ENCODE data around the gene ZNF629.
"Not testable (repeated sequence)": the region's sequence is repeated elsewhere in the genome, so short reads cannot be mapped to it uniquely, and the experiment has no call there.

Gene ZNF629

DNA sequence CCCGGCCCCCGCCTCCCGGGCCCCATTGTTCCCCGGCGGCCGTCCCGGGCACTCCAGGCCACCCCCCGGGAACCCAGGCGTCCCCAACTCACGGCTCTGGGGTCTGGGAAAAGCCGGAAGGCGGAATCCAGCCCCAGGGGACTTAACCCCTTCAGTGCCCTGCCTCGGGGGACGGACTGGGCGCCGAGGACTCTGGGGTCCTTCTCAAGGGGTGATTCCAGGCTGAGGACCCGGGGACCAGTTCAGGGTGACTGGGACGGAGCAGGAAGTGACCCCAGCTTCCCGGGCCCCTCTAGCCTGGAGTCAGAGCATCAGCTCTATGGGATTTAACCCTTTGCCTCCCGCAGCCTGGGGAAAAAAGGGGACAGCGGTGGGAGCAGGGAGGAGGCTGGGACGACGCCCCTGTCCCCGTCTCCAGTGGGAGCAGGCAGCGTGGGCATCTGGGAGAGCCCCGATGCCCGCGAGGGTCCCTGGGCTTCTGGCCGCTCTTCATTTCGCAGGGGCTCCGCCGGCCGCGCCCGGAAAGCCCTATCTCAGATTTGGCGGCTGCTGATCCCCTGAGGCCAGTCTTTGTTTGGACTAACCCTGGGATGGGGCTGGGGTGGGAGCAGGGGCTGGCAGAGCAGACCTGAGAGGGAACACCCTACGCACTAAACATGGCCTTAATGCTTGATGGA, at the start of gene ZNF629:
Gene ZNF629, minus strand, starts transcription at position 270 of the 677 bp plus-strand sequence. CDS start 2,723 bp downstream, outside the sequence.
- peak; percentile 67 for DNase-seq (ENCODE audit: low spot score)

DNA sequence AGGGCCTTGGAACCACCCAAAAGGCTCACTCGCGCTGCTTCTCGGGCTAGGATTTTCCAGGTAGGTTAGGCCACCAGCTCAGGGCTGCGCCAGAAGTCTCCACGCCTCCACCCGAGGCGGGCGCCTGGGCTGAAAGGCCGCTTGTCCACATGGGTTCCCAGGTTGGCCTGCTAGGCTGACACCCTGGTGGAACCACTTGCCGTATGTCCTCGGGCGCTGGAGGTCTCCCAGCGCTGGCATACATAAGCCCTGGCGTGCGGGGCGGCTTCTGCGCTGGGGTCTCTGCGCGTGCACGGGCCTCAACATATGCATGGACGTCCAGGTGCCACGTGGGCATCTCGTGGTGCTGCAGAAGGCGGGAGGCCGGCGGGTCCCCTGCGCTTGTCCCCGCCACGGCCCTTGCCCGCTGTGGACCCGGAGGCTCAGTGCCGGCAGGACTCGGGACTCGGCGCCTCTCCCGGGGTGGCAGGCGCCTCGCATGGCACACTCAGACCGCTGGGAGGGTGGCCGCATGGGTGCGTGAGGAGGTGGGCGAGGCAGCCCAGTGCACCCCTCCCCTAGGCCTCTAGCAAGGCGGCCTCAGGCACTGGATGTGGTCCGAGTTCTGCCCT, 47.2 kb upstream of the ZNF629 start:
- DNase-seq (ENCODE audit: low spot score), result no peak

DNA sequence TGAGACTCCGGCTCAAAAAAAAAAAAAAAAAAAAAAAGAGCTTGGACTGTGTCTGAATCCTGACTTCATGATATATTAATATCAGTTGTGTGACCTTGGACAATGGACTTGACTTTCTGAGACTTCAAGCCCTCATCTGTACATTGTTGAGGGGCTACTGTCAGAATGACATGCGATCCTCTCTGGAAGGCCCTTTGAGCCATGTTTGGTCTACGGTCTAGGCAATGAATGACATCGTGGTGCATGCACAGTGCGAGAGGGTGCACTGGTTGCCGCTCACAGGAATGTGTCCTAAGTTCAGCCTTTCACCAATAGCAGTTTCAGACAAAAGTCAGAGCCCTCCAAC, 43.0 kb upstream of the ZNF629 start:
- DNase-seq (ENCODE audit: low spot score), result no peak

DNA sequence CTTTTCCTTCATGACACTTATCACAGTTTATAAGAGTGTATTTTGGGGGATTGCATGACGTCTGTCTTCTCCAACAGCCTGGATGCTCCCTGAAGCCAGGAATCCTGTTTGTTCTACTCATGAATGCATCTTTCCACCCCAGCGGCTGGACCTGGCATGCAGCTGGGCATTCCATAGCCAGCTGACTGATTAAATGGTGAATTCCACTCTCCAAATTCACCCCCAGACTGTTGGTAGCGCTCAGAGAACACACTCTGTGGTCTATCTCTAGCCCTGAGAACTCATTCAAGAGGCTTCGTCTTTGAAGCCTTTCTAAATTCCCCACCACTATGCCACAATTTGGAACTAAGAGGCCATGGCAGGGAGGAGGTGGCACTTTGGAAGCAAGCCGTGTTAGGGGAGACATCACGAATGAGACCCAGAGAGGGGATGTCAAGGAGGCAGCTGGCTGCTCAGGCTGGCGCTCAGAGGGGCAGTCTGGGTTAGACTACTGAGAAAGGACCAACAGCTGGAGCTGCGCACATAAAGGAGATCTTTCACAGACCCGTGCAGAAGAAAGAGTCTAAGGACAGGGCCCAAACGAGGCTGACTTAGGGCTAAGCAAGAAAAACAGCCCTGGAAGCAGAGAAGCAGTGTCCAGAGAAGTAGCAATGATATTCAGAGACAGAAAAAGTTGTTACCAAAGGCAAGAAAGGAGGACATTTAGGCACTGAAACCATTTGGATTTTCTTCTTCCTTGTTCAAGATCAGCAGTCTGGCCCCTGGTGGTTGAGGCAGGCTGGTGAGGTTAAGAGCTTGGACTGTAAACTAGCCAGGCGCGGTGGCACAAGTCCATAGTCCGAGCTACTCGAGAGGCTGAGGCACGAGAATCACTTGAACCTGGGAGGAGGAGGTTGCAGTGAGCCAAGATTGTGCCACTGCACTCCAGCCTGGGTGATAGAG, 42.4 kb upstream of the ZNF629 start:
- no peak for DNase-seq (ENCODE audit: low spot score)

DNA sequence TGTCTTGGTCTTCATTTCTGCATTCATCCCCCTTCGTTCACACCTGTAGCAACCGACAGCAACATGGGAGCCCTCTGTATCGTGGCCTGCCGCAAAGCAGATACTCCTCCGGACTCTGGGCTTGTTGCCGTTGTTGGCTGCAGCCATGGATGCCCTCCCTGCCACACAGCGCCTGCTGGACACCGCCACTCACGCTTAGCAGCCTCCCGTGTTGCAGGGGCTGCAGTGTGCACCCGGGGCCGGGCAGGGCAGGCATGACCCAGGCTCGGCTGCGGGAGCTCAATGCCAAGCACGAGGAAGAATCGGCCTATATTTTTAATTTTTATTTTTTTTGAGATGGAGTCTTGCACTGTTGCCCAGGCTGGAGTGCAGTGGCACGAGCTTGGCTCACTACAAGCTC, 34.9 kb upstream of the ZNF629 start:
- DNase-seq (ENCODE audit: low spot score), result no peak

DNA sequence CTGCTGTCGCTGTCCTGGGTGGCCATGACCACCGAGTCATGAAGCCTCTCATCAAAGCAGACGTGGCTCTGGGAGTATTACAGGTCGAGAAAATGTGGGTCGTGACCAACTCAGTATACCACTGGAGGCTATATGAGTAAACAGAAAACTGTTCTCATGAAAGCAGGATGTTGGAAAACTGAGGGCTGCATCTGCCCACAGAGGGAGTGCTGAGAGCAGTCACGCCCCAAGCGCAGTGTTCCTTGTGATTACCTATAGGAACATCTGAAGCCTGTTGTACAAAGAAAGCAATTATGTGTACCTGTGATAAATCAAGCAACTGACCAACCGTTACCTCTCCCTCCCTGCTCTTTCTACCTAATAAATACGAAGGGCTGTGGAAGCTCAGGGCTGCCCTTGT, 34.4 kb upstream of the ZNF629 start:
- DNase-seq (ENCODE audit: low spot score), result not testable (repeated sequence)

DNA sequence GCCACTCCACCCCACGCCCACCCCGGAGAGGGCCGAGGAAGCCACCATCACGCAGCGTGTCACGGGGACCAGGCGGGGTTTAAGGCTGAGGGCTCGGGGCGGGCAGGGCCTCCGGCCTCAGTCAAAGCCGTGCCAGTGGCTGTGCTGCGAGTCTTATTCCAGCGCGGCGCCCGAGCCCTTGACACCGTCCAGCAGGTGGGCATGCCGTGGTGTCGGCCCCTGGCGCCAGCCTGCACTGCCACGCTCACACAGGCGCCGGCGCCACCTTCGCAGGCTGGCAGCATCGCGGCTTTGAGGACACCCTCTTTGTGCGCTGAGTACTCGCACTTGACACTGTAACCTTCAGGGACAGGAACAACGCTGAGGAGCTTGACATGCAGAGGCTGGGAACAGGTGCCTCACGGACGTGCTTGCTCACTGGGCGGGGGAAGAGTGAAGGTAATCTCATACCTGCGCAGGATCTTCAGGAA, 34.0 kb upstream of the ZNF629 start:
- DNase-seq (ENCODE audit: low spot score), result no peak

DNA sequence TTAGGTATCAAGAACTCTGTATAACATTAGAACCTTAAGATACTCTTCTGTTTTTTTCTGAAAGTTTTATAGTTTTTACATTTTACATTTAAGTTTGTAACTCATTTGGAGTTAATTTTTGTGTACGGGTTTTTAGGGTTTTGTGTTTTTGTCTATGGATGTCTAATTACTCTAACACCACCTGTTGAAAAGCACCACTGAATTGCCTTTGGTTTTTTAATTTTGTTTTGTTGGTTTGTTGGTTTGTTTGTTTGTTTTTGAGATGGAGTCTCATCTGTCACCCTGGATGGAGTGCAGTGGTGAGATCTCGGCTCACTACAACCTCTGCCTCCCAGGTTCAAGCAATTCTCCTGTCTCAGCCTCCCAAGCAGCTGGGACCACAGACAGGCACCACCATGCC, 29.8 kb upstream of the ZNF629 start:
- no peak for DNase-seq (ENCODE audit: low spot score)

DNA sequence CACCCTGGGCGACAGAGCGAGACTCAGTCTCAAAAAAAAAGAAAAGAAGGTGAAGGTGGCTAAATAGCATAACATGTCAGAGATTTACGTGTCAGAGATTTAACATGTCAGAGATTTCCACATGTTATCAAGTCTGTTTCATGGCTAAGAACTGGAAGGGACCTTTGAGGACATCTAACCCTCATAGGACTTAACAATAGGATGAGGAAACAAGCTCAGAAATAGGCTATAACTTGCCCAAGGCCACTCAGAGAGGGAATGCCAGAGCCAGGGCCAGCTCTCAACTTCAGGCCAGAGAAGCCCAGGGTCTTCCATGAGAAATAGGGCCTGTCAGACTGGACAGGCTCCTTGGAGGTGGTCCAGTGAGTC, 26.8 kb upstream of the ZNF629 start:
- no peak for DNase-seq (ENCODE audit: low spot score)

DNA sequence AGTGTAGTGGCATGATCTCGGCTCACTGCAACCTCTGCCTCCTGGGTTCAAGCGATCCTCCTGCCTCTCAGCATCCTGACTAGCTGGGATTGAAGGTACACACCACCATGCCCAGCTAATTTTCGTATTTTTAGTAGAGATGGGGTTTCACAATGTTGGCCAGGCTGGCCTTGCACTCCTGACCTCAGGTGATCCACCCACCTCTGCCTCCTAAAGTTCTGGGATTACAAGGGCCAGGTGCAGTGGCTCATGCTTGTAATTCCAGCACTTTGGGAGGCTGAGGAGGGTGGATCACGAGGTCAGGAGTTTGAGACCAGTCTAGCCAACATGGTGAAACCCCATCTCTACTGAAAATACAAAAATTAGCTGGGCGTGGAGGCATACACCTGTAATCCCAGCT, 22.7 kb upstream of the ZNF629 start:
- DNase-seq (ENCODE audit: low spot score), result not testable (repeated sequence)

DNA sequence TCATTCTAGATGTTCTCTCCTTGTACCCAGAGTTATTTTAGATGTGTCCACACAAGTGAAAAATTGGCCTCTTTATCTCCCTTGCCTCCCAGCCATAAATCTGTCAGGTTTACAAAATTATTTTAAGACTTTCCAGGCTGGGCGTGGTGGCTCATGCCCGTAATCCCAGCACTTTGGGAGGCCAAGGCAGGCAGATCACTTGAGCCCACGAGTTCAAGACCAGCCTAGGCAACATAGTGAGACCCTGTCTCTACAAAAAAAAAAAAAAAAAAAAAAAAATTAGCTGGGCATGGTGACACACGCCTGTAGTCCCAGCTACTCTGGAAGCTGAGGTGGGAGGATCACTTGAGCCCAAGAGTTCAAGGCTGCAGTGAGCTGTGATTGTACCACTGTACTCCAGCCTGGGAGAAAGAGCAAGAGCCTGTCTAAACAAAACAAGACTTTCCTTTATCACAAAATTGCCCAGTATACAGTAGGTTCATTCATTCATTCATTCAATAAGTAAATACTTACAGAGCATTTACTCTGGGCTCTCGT, 22.0 kb upstream of the ZNF629 start:
- DNase-seq (ENCODE audit: low spot score), result not testable (repeated sequence)

DNA sequence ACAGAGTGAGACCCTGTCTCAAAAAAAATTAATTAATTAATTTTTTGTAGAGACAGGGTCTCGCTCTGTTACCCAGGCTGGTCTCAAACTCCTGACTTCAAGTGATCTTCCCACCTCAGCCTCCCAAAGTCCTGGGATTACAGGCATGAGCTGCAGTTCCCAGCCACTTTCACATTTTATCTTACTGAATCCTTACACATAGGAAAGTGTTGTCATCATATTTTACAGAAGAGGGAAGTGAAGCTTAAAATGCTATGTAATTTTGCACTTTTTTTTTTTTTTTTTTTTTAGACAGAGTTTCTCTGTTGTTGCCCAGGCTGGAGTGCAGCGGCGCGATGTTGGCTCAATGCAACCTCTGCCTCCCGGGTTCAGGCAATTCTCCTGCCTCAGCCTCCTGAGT, 21.1 kb upstream of the ZNF629 start:
- no peak for DNase-seq (ENCODE audit: low spot score)

DNA sequence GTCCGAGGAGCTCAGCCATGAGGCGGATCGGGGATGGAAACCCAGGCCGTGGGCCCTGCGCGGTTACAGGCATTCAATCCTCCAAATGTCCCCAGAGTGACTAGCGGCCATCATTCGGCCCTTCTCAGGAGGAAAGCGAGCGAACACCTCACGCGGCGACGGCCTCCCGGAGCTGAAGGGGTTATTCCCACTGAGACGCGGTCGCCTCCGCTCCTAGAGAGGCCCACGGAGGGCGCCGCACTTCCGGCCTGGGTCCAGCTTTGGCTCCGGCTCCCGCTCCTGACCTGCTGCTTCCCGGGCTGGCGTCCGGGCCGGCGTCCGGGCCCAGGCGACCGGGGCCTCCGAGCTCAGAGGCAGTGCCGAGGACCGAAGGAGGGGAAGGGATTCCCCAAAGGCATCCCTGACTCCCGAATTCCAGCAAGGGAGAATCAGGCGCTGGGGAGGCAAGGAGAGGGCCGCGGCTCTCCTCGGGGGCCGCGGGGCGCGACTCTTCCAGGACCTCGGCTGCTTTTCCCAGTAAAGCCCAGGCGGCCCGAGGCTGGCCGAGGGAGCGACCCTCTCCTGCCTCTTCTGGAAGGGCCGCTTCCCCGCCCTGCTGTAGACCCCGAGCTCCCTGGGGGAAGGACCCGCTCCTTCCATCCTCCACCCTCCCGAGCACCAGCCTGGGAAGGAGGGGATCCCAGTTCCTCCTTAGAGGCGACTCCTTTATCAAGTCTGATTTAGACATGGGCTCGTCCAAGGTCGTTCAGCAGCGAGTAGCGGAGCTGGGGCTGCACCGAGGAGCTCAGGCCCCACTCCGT, 18.6 kb upstream of the ZNF629 start:
- peak; percentile 80 for DNase-seq (ENCODE audit: low spot score)

DNA sequence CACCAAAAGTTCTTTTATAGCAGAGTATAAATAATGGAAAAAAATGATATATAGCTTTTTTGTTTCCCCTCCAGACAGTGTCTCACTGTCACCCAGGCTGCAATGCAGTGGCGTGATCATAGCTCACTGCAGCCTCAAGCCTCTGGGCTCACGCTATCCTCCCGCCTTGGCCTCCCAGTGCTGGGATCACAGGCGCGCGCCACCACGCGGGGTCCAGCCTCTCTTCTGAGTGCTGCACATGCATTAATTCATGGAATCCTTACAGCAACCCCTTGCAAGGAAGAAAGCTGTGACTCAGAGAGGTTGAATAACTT, 18.0 kb upstream of the ZNF629 start:
- DNase-seq (ENCODE audit: low spot score), result no peak

DNA sequence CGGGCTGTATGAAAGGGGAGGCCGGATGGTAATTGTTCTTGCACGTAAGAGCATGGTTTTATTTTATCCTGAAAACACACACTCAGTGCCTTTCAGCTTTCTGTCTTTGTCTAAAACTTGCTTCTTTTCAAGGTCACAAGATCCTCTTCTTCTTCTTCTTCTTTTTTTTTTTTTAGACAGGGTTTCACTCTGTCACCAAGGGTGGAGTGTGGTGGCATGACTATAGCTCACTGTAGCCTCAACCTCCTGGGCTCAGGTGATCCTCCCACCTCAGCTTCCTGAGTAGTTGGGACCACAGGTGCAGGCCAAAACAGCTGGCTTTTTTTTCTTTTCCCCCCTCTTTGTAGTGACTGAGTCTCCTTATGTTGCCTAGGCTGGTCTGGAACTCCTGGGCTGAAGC, 15.9 kb upstream of the ZNF629 start:
- no peak for DNase-seq (ENCODE audit: low spot score)

DNA sequence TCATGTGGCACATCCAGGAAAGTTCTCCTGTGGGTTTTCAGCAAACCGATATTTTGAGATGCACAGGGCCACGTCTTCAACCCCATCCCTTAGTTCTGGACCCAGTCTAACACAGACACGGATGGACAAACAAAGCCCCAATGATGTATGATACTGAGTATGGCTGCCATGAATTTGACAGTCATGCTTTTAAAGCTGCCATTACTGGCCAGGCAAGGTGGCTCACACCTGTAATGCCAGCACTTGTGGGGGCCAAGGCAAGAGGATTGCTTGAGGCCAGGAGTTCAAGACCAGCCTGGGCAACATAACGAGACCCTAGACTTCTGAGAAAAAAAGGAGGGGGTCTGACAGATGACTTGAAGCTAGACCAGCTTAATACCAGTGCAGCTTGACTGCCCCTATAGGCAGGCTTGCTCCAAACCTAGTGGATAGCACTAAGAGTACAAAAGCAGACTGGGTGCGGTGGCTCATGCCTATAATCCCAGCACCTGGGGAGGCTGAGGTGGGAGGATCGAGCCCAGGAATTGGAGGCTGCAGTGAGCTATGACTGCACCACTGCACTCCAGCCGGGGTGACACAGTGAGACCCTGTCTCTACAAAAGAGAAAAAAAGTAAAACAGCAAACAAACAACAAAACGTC, 10.8 kb upstream of the ZNF629 start:
- DNase-seq (ENCODE audit: low spot score), result no peak

DNA sequence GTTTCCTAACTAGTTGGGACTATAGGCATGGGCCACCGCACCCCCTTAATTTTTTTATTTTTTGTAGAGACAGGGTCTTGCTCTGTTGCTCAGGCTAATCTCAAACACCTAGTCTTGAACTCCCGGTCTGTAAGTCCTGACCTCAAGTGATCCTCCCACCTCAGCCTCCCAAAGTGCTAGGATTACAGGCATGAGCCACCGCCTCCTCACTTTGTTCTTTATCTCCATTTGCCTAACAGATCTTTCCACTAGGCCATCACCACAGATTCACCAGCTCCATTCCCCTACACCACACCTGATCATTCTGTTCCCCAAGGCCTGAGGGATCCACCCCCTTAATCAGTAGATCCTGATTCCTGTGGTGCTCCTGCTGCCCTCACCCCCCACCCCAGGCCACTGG, 7.6 kb upstream of the ZNF629 start:
- no peak for DNase-seq (ENCODE audit: low spot score)

DNA sequence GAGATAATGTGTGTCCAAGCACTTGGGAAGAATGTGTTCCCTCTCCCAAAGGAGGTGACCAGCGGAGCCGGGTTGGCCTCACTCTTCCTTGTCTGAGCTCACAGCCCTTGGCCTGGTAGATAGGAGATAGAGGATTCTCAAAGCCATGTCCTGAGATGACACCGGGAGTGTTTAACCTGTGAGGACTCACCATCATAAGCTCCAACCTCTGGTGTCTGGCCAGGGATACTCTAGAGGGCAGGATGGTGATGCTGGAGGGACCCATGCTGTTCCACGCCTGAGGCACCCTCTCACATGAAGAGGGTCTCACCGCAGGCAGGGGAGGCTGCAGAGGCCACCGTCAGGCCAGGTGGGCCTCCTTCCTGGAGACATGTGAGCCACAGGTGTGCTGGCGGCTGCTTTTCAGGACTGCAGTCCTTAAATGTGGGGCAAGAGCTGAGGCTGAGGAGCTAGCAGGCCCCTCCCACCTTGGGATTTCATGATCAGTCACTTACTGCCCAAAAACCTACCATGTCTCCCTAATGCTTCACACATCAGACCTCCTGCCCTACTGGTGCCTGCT, 6.6 kb upstream of the ZNF629 start:
- DNase-seq (ENCODE audit: low spot score), result no peak

DNA sequence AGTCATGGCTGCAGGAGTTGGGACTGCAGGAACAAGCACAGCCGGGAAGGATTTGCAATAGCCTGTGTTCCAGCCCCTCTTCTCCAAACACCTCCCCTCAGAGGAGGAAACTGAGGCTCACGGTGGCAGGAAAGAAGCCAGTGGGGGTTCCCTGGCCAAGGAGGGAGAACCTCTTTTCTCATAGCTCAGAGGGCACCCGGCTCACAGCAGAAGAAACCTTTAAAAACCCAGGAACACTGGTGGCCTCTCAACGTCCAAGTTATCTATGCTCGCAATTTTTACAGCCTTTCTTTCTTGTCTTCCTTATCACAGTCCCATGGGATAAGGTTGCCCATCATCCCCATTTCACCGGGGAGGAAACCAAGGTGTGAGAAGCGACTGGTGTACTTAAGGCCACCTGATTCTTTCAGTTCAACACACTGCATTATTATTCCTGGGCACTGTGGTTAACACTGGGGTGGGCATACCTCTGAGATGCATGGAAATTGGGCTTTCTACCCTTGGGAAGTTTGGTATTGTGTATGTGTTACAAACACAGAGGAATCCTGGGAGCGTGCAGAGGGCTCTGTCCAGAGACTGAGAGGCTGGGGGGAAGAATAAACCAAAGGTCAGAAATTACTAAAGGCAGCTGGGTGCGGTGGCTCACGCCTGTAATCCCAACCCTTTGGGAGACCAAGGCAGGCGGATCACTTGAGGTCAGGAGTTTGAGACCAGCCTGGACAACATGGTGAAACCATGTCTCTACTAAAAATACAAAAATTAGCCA, 791 bp upstream of the ZNF629 start:
- no peak for DNase-seq (ENCODE audit: low spot score)

All from SW480 (cell line).